Activated effector memory CD4-positive, alpha-beta T cell treated with Interleukin-2 at 50 U/mL for 16 hours (primary cell): Measurements from ENCODE around the gene SLC12A7.
A peak's percentile ranks its signal among the peaks of the same experiment; 100 is the strongest.
"Not testable (repeated sequence)": the region's sequence is repeated elsewhere in the genome, so short reads cannot be mapped to it uniquely, and the experiment has no call there.

ENCODE experiments used
- DNase-seq: peaks from one replicate; pipeline ENCODE4 v3.0.0-alpha.2; 2020

SLC12A7 gene

DNA sequence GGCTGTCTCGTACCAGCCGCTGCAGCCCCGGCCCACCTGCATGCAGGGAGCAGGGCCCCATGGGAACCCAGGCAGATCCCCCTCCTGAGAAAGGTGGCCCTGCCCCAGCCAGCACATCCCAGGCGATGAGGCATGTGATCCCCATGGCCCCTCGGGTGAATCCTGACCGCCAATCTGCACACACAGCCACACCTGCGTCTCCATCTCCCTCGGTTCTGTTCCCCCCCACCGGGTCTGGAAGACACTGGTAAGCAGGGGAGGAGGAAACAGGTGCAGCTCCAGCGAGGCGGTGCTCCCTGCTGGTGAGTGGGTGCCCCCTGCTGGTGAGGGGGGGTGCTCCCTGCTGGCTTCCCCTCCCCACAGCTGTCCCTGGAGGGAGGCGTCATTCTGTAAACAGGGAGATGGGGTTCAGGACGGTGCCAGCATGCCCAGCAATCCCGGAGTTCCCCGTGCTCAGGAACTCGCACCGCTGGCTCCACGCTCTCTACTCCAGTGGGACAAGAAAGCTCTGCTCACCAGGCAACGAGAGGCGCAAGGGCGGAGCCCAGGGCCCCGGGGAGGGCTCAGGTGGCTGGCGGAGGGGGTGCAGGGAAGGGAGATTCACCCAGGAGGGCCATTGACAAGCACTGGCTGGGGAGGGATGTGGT lies 28.4 kb upstream of the SLC12A7 start:
- peak; percentile 55 for DNase-seq

DNA sequence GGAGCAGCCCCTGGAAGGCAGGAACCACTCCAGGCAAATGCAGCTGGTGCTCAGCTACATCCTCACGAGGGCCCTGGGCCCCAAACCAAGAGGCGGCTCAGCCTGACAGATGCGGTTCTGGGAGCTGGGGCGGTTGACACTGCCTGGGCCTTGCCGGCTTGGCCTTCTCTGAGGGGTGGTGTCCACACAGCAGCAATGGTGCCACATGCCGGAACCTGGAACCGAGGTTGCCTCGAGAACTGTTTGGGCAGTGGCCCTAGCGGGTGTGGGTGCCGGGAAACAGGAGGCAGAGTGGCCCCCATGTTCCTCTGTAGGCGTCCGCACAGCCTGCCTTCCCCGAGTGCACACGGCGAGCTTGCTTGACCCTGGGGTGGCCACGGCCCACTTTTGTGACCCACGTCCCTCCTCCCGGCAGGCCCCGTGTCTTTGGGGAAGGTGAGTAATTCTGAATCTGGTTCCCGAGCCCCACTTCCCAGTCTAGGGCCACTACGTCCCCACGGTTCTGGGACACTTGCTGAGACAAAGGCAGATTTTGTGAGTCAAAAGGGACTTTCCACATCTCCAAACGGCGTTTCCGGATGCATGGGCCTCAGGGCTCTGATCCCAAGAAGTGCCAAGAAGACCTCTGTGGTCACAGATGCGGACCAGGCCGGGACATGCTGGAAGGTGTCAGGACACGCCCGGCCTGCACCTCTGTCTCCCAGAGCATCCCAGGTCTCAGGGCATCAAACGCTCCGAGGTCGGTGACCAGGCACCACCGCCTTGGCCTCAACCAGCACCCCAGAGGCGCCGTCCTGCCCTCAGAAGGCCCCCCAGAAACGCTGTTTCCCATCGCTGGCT lies 27.7 kb upstream of the SLC12A7 start:
- DNase-seq = no peak

DNA sequence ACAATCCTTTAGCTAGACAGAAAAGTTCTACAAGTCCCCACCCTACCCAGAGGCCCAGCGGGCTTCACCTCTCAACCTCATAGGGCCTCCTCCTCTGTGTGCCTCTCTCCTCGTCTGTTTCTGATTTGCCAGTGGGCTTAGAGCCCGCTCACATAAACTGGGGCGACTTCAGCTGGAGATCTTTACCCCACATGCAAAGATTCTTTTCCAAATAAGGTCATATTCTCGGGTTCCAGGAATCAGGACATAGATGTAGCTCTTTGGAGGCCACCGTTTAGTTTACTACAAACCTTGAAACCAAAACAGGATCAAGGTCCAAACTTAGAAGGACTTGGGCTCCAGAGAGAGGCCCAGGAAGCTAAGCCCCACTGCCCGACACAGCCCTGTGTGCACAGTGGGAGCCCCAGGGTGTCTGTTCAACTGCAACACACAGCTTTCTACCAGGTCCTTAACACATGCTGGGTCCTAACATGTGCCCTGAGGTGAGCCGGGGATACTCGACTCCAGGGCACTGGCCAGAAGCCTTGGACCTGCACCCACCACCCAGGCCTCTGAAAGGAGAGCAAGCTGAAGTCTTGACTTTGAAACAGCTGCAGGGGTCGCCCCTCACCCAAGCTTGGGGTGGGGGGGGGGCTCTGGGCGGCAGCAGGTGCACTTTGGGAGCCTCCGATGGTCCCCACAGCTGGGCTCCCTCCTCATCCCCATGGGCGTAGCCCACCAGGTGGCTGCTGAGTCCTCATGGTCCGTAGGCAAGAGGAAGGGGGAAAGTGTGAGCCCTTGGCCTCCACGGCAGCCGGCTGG lies 26.8 kb upstream of the SLC12A7 start:
- no peak for DNase-seq

DNA sequence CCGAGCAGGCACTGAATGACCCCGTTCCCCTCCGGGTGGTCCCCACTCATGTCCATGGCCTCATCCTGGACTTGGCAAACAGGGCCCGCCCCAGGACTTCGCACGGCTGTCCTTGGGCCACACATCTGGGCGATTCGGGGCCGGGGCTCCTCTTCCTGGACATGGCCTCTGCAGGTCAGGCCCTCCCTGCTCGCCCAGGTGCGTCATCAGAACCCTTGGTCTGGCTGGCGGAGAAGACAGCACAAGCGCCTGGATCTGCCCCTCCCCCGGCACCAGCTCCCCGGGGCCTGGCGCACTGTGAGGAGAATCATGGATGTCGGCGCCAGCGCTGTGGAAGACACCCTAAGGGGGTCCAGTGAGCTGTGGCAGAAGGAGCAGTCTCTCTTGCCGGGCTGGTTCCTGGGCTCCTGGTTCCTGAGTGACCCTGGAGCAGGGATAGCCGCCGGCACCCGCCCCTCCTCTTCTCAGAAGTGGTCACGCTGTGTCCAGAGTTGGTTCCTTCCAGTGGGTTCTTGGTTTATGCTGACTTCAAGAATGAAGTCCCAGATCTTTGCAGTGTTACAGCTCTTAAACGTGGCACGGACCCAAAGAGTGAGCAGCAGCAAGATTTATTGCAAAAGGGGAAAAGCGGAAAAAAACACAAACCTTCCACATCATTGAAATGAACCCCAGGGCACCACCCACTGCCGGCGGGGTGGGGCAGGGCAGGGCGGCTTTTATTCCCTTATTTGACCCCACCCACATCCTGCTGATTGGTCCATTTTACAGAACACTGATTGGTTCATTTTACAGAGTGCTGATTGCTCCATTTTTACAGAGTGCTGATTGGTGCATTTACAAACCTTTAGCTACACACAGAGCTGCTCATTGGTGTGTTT lies 25.9 kb upstream of the SLC12A7 start:
- DNase-seq = no peak

DNA sequence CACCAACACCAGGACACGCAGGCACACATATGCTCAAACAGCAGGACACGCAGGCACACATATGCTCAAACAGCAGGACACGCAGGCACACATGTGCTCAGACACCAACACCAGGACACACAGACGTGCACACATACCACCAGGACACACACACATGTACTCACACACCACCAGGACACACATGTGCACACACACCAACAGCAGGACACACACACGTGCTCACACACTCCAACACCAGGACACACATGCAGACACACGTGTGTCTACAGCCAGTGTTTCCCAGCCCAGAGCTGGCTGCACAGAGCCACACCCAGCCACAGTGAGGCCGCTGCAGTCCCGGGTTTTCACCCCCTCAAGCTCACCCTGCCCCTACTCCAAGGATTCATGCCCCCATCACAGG lies 25.0 kb upstream of the SLC12A7 start:
- DNase-seq = no peak

DNA sequence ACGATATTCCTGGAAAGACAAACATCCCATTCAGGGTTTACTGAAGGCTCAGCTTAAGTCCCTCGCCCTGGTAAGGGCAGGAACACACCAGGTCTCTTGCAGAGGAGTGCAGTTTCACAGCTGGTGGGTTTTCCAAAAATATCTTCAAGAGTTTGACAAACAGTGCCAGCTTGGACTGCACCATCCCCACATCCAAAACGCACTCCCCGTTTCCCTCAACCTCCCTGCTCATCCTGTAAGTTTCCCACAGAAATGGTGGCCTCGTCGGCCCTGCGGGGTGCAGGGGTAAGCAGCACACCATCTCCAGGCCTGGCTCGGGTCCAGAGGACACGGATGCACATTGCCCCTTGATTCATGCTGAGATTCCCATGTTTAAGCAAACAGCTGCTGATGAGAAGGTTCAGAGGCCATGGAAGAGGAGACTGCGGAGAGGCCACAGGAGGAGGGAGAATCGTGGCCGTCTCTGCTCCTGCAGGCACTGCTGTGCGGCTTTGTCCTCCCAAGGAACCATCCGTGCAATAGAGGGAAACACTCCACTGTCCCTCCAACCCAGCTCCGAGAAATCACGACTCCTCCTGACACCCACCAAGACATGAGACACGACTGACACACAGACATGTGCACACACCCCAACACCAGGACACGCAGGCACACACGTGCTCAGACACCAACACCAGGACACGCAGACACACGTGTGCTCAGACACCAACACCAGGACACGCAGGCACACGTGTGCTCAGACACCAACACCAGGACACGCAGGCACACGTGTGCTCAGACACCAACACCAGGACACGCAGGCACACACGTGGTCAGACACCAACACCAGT lies 24.0 kb upstream of the SLC12A7 start:
- DNase-seq = no peak

DNA sequence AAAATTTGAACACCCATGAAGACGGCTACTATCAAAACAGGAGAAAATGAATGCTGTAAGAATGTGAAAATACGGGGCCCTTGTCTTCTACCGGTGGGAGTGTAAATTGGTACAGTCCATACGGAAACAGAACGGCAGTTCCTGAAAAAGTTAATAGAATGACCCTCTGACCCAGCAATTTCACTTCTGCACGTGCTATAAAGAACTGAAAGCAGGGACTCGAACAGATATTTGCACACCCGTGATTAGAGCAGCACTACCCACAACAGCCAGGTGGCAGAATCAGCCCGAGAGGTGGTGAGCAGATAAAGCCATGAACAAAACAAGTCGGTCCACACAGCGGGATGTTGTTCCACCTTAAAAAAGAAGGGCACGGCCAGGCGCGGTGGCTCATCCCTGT lies 22.6 kb upstream of the SLC12A7 start:
- DNase-seq = no peak

DNA sequence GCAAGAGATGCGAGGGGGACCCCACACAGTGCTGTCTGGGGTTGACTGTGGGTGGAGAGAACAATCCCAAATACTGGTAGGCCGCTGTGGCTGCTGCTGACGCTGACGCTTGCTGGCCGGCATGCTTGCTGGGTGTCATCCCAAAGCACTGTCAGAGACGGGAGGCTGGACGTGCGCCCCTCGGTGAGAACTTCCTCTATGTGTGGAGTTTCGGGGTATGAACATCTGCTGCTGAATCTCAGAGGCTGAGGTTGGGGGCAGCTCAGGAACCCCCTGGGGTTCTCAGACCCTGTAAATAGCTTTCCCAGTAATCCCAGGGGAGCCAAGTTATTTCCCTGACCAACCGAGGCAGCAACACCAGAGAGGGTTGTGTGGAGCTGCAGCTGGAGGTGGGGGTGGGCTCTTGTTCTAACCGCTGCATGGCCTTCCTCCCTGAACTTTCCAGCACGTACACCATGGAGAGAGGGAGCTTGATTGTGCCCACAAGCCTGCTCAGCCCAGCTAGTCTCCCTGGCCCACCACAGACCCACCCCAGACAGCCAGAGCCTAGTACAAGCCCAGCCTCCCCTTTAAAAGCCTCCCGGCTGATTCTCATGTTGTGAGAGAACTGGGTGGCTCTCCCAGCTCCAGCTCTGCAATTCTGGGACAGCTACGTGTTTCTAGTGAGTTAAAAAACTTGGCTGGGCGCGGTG lies 21.8 kb upstream of the SLC12A7 start:
- no peak for DNase-seq

DNA sequence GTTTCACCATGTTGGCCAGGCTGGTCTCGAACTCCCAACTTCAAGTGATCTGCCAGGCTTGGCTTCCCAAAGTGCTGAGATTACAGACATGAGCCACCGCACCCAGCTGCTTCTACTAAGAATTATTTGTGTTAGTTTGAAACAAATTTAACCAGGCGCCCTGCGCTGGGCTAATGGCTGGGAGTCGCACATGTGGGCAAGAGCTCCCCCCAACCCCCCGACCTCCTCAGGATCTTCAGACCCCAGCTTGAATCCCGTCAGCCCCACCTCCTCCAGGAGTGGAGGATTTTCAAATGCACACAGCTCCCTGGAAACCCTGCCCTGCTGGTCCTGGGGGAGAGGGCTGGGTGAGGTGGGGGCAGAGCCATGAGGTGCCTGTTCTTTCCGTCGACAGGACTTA lies 21.2 kb upstream of the SLC12A7 start:
- DNase-seq = no peak

DNA sequence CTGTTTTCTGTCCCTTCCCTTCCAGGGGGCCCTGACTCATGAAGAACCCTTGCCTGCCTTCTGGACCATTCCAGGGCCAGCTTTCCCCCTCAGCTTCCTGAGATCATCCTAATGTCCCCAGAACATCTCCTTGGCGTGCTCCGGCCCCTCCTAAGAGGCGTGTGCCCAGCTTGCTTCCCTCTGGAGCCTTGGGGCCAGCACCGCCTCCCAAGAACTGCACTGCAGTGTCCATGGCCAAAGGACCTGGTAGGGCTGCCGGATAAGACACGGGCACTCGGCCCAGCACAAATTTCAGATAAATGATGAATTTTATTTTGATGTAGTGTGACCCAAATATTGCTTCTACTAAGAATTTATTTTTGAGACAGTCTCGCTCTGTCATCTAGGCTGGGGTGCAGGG lies 20.7 kb upstream of the SLC12A7 start:
- DNase-seq = no peak

DNA sequence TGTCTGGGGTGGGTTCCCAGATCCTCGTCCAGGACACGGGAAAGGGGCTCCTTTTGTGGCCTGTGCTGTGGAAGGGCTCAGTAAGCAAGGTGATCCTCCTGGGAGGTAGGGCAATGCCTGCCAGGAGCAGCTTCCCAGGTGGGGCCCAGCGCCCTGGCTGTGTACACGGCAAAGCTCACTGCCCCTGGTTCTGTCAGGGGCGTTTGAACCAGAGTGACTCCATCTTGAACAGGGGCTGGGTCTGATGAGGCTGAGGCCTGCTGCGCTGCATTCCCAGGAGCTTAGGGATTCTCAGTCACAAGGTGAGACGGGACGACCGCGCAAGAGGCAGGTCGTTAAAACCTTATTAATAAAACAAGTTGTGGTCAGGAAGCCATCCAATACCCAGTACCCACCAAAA lies 19.9 kb upstream of the SLC12A7 start:
- no peak for DNase-seq

DNA sequence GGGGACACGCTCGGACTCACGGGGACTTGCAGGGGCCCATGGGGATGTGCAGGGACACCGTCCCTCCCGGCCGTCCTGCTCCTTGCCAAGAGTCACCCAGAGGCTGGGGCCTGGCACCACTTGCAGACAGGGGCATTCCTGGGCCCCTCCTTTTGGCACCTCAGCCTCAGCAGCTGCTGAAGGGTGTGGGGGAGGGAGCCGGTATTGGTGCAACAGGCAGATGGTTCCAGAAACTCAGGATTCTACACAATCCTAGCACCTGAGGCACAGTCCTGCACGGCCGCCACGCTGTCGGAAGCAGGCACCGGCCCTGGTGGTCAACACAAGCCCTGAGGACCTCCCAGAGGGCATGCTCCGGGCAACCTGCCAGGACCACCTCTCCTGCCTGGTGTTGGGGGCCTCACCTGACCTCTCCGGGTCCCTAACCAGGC lies 19.3 kb upstream of the SLC12A7 start:
- no peak for DNase-seq

DNA sequence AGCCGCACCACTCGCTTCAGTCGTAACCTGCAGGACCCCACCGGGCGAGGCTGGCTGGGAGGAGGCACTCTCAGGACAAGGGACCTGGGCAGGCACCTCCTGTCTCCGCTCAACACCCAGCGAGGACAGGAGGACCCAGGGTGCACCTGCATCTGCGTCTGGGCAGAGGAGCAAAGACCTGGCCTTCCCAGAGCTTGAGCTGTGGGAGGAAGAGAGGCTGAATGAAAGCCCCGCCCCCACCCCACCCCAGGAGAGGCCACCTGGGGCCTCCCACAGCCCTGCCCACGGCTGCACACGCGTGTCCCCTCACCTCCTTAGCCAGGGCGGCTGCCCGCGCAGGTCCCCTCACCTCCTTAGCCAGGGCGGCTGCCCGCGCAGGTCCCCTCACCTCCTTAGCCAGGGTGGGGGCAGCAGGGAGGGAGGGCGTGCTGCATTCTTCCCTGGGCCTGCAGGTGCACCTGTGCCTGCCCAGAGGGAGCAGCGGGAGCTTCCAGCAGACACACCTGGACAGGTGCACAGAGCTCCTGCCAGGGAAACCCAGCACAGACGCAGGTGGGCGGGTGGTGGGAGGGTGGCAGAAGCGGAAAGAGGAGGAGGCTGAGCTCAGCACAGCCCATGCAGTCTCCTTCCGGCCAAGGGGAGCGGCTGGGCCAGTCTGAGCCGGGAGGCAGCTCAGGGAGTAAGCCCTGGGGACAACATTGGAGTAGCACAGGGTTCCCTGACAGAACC lies 18.5 kb upstream of the SLC12A7 start:
- DNase-seq = no peak

DNA sequence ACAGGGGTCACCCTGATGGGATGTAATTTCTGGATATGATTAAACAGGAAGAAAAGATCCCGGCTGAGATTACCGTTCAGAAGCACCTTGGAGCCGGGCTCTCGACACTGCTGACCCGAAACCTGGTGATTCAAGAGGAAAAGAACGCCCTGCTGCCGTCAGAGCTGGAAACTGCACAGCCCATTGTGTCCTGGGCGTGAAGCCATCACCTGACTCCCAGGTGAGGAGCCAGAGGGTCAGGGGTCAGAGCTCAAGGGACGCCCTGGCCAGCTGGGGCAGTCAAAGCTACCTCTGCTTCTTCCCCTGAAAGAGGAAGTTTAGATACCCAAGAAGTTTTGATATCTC lies 17.8 kb upstream of the SLC12A7 start:
- no peak for DNase-seq

DNA sequence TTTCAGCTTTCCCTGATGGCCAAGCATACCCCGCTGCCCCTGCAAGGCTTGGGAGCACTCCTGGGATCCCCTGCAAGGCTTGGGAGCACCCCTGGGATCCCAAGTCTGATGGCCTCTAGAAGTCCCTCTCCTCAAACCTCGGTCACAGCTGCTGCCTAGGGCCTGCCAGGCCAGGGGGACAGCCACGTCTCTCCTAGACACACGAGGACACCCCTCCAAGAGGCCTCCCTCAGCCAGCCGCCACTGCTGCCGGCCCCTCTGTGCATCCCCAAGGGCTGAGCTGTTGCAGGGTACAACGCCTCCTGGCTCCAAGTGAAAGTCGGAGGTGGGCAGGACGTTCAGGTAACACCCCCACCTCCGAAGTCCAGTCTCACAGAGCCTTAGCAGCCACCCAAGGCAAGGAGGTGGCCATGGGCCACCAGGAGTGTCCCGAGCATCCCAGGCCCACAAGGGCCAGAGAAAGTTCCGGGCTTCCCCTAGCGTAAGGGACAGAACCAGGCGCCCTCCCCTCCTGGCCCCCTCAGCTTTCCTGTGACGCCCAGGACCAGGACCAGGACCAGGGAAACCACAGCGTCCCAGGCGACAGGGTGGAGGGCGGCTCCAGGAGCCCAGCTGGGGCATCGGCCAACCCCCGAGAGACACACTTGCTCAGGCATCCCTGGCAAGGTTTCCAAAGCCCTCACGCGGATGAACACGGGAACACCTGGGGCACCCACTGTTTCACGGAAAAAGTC lies 17.3 kb upstream of the SLC12A7 start:
- DNase-seq = no peak

DNA sequence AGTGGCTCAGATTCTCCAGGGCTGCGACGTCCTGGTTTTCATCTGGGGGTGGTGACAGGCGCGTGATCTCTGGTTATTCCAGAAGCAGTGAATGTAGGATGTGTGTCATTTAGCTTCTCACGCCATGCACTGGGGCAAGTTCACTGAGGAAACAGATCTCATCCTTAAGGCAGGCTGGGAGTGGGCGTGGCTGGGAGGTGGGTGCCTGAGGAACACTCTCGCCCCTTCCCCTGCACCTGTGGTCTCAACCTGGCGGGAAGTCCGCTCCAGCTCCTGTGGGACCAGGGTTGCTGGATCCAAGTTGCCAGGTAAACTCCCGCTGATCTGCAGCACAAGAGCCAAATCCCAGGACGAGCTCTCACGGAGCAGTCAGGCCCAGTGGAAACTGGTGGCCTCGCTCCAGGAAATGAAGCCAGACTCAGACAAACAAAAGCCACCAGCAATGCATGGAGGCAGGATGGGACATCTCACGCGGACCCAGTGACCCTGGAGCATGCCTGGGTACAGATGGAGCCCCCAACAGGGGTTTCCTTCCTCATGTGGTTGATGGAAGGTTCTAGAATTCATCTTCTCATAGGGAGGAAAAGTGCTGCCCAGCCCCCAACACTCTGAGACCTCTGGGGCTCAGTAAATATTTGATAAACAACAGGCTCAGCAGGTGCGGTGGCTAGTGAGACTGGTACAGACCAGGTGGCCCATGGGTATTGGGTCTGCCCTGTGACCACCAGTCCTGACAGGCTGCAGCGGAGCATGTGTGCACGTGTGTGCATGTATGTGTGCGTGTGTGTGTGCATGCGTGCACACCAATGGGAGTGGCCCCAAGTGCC lies 16.3 kb upstream of the SLC12A7 start:
- DNase-seq = no peak

DNA sequence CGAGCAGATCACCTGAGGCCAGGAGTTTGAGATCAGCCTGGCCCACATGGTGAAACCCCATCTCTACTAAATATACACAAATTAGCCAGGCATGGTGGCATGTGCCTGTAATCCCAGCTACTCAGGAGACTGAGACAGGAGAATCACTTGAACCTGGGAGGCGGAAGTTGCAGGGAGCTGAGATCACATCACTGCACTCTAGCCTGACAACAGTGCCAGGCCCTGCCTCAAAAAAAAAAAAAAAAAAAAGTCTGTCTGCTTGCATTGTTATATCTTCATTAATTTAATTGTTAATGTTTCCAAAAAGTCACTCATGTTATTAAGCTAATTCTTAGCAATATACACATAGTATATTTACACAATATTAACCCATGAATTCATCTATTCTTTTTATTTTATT lies 13.8 kb upstream of the SLC12A7 start:
- not testable (repeated sequence) for DNase-seq

DNA sequence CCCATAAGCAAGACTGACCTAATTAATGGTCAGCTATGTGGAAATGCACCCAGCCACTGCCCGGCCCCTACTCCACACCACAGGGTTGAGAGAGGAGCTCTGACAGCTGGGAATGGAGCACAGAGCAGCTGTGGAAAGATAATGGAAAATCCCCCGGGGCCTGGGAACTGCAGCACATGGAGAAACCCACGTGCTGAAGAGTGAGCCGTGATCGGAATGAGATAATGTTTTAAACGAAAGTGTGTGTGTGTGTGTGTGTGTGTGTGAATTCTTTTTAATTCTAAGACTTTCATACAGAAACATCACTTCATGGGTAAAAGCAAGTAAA lies 13.1 kb upstream of the SLC12A7 start:
- no peak for DNase-seq
